Cardiac muscle cell (in vitro differentiated cells and primary cell): ENCODE measurements around the gene DPH2. TPM values are rescaled to one million over a fixed set of nuclear protein-coding genes. Genes with fewer than 3 reads are reported as not detected.

ENCODE experiments used
- DNase-seq, 2 donors: peaks; one replicate each; pipeline versions ENCODE4 v3.0.0 to v3.0.0-alpha.2; 2010 to 2017; ENCODE audit warnings: low read depth in 1 of 2, low spot score in 1 of 2
- H3K27ac ChIP-seq: fragments of 200-600 bp; sonication (generic); 2 replicates; pipeline ENCODE4 v1.5.1; 2016
- H3K27me3 ChIP-seq: fragments of 200-600 bp; sonication (generic); 2 replicates; pipeline ENCODE4 v1.6.0; 2016; ENCODE audit warnings: control low read depth
- H3K36me3 ChIP-seq: fragments of 200-600 bp; sonication (generic); 2 replicates; pipeline ENCODE4 v1.5.1; 2016; ENCODE audit warnings: control low read depth
- H3K4me1 ChIP-seq: fragments of 200-600 bp; sonication (generic); 2 replicates; pipeline ENCODE4 v1.8.1; 2017; ENCODE audit warnings: low read depth, mild to moderate bottlenecking, mixed run types
- H3K4me3 ChIP-seq: fragments of 200-600 bp; sonication (generic); 2 replicates; pipeline ENCODE4 v1.5.1; 2016; ENCODE audit warnings: mild to moderate bottlenecking
- H3K9me3 ChIP-seq: fragments of 200-600 bp; sonication (generic); 2 replicates; pipeline ENCODE4 v1.5.1; 2017; ENCODE audit warnings: low read depth, mild to moderate bottlenecking, control low read depth
- CTCF ChIP-seq: IDR thresholded peaks from 2 replicates; pipeline ENCODE4 v1.5.1; 2012; ENCODE audit warnings: low read depth, mild to moderate bottlenecking, low read length
- polyA plus RNA-seq: library from polyadenylated mRNA; unstranded; fragments of >200 nt; fragmentation: Nextera tagmentation; extraction: Ambion mirVana; gene quantifications from 2 replicates; pipeline ENCODE4 v1.2.1, GENCODE V29; 2016
- total RNA-seq: library from RNA; depleted of rRNA; stranded (reverse); fragments of >200 nt; gene quantifications from 2 replicates; pipeline ENCODE4 v1.2.3, GENCODE V29; 2016

The DPH2 gene
- total and polyA plus RNA-seq, 2 experiments from 2014 or later: 20.7 to 21.5 TPM

- no peaks in the 10 kb centered on the region for H3K9me3 ChIP-seq
- no peak for TF ChIP-seq CTCF
- H3K4me1 ChIP-seq: peaks cover 4% of the 10 kb centered on the region
- H3K36me3 ChIP-seq: no peaks in the 10 kb centered on the region
- H3K27ac ChIP-seq: peak overlapping the region; percentile 28
- H3K4me3 ChIP-seq: peak overlapping the region; percentile 56
- no peaks in the 10 kb centered on the region for H3K27me3 ChIP-seq
- no peak for DNase-seq
These were observed 22.6 kb downstream of the DPH2 start for GRCh38 chr1:43992232-43992995.

- no peak for DNase-seq
- Histone ChIP-seq H3K4me1 (peaks cover 4% of the 10 kb centered on the region), H3K27me3 (no peaks in the 10 kb centered on the region), H3K9me3 (no peaks in the 10 kb centered on the region), H3K36me3 (no peaks in the 10 kb centered on the region), H3K4me3 (no peak overlapping the region), H3K27ac (no peak overlapping the region)
- TF ChIP-seq CTCF: no peak
These were observed 23.6 kb downstream of the DPH2 start for GRCh38 chr1:43993206-43993914.

GRCh38 chr1:43994071-43994470, 24.3 kb downstream of the DPH2 start:
- no peaks in the 10 kb centered on the region for H3K27me3 ChIP-seq
- no peak for TF ChIP-seq CTCF
- no peak overlapping the region for H3K4me3 ChIP-seq
- H3K9me3 ChIP-seq: no peaks in the 10 kb centered on the region
- DNase-seq: no peak
- no peaks in the 10 kb centered on the region for H3K36me3 ChIP-seq
- H3K4me1 ChIP-seq: peaks cover 4% of the 10 kb centered on the region
- H3K27ac ChIP-seq: no peak overlapping the region

- no peak overlapping the region for H3K4me3 ChIP-seq
- H3K27ac ChIP-seq: no peak overlapping the region
- H3K27me3 ChIP-seq: no peaks in the 10 kb centered on the region
- H3K4me1 ChIP-seq: peaks cover 4% of the 10 kb centered on the region
- DNase-seq: peak; percentile 20 to 40
- no peaks in the 10 kb centered on the region for H3K9me3 ChIP-seq
- H3K36me3 ChIP-seq: no peaks in the 10 kb centered on the region
- TF ChIP-seq CTCF: peak; percentile 36
These were observed 25.3 kb downstream of the DPH2 start for GRCh38 chr1:43994794-43995790.
